ENCODE data around the gene PAF1. TPM values are rescaled to one million over a fixed set of nuclear protein-coding genes. Genes with fewer than 3 reads are reported as not detected.
"Not testable (repeated sequence)": the region's sequence is repeated elsewhere in the genome, so short reads cannot be mapped to it uniquely, and the experiment has no call there.

PAF1 gene
- total RNA-seq, 2 experiments from 2014 or later: 33.1 to 45.9 TPM

DNA sequence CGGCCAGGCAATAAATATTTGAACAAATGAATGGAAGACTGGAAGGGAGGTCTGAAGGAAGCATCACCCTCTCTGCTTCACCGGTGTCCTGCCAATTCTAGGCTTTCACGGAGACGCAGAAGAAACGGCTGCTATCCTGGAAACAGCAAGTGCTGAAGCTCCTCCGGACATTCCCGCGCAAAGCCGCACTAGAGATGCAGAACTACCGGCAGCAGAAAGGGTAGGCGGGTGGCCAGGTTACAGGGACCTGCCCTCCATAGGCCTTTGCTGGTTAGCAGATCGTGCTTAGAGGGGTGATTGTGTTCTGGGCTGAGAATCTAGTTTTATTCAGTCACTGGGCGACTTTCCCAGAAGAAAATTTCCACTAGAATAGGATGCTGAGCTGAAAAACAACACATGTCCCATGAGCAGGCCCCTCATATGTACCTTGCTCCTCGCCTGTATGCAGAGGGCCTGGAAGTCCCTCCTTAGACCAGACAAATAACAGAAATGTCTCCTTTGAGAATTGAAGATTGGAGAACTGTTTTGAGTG, 11.0 kb downstream of the PAF1 start:
- no peaks in the 10 kb centered on the region for H3K79me2 ChIP-seq (ENCODE audit: insufficient read depth, low read depth, low read length)
- no peaks in the 10 kb centered on the region for H3K9me2 ChIP-seq (ENCODE audit: insufficient read depth, low read length)
- no peak overlapping the region for H3K4me2 ChIP-seq (ENCODE audit: low read length)
- H3K9me3 ChIP-seq (ENCODE audit: low read length): no peaks in the 10 kb centered on the region
- H3K4me1 ChIP-seq (ENCODE audit: insufficient read depth, low read length, poor library complexity, severe bottlenecking): no peaks in the 10 kb centered on the region
- intact Hi-C loops (cut with micrococcal nuclease; ENCODE audit: unreplicated experiment): no loop called here
- H4K20me1 ChIP-seq (ENCODE audit: insufficient read depth, low read length): 0 out of 2 replicates have a peak, but pooled peaks cover 3% of the 10 kb centered on the region
- no peak for TF ChIP-seq EZH2phosphoT487 (IDR thresholded peaks at IDR 0.05; ENCODE audit: borderline replicate concordance, low read depth, low read length)
- TF ChIP-seq CTCF (conservative IDR thresholded peaks at IDR 0.05; ENCODE audit: low read length): no peak
- peaks cover 89% of the 10 kb centered on the region for H3K36me3 ChIP-seq (ENCODE audit: insufficient read depth, low read length)
- DNase-seq (ENCODE audit: low spot score): no peak
- no peak overlapping the region for H3K27ac ChIP-seq (ENCODE audit: low read depth, low read length, poor library complexity, severe bottlenecking)
- CTCF ChIA-PET (ENCODE audit: unreplicated experiment): no interaction called here
- no TSS peak for BruUV-seq (replicated peaks)
- POLR2A ChIA-PET: no interaction called here
- no peak overlapping the region for H2AFZ ChIP-seq (ENCODE audit: low read length)
- no peak overlapping the region for H3K4me3 ChIP-seq (ENCODE audit: low read depth, low read length, poor library complexity, severe bottlenecking)

DNA sequence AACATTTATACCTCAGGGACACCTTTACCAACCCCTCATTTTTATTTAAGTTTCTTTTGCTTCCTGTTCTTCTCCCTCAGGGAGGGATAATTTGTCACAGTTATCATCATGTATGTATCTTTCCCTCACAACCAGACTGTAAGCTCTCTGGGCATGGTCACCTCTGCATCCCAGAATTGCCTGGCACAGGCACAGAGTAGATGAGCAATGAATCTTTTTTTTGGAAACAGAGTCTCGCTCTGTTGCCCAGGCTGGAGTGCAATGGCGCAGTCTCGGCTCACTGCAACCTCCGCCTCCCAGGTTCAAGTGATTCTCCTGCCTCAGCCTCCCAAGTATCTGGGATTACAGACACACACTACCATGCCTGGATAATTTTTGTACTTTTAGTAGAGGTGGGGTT, 11.5 kb downstream of the PAF1 start:
- H3K4me3 ChIP-seq (ENCODE audit: low read depth, low read length, poor library complexity, severe bottlenecking); H3K27ac ChIP-seq (ENCODE audit: low read depth, low read length, poor library complexity, severe bottlenecking); DNase-seq (ENCODE audit: low spot score); intact Hi-C loops (cut with micrococcal nuclease; ENCODE audit: unreplicated experiment); H3K79me2 ChIP-seq (ENCODE audit: insufficient read depth, low read depth, low read length); BruUV-seq (replicated peaks); H3K9me3 ChIP-seq (ENCODE audit: low read length); H3K9me2 ChIP-seq (ENCODE audit: insufficient read depth, low read length); H3K4me1 ChIP-seq (ENCODE audit: insufficient read depth, low read length, poor library complexity, severe bottlenecking); H4K20me1 ChIP-seq (ENCODE audit: insufficient read depth, low read length); POLR2A ChIA-PET; H2AFZ ChIP-seq (ENCODE audit: low read length); CTCF ChIA-PET (ENCODE audit: unreplicated experiment); H3K4me2 ChIP-seq (ENCODE audit: low read length): not testable (repeated sequence)
- peaks cover 84% of the 10 kb centered on the region for H3K36me3 ChIP-seq (ENCODE audit: insufficient read depth, low read length)

DNA sequence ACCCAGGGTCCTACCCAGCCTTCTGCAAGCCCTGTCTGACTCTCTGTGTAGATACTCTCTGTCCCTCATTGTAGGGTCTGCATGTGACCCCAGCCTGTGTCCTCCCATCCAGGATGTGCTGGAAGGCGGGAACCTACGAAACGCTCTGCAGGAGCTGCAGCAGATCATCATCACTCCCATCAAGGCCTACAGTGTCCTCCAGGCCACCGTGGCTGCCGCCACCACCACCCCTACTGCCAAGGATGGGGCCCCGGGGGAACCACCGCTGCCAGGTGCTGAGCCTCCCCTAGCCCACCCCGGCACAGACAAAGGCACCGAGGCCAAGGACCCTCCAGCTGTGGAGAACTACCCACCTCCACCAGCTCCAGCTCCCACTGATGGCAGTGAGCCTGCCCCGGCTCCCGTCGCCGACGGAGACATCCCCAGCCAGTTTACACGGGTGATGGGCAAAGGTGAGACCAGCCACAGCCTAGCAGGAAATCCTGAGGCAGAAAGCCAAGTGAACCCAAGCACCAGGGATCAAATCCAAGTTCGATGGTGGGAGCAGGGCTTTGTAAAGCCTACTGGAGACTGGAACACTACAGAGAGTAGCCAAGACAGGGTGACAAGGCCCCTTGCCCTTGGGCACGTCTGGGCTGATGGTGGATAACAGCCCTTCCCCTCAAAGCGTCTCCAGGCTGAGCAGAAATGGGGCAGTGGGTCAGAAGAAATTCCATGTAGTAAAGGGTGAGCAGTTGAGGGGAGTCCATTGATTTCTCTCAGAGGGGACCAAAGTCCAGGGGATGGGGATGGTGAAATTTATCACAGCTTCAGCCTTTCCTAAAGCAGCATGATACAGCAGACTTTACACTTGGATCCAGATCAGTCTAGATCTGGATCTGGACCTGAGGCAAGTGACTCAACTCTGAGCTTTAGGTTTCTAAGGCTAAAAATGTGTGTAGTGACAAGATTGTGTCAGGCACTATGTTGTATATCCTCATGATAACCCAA, 13.2 kb downstream of the PAF1 start:
- no peak overlapping the region for H3K4me3 ChIP-seq (ENCODE audit: low read depth, low read length, poor library complexity, severe bottlenecking)
- H3K9me2 ChIP-seq (ENCODE audit: insufficient read depth, low read length): no peaks in the 10 kb centered on the region
- DNase-seq (ENCODE audit: low spot score): no peak
- no peak overlapping the region for H3K4me2 ChIP-seq (ENCODE audit: low read length)
- intact Hi-C loops (cut with micrococcal nuclease; ENCODE audit: unreplicated experiment): no loop called here
- no peaks in the 10 kb centered on the region for H3K79me2 ChIP-seq (ENCODE audit: insufficient read depth, low read depth, low read length)
- H4K20me1 ChIP-seq (ENCODE audit: insufficient read depth, low read length): no peaks in the 10 kb centered on the region
- CTCF ChIA-PET (ENCODE audit: unreplicated experiment): no interaction called here
- H3K9me3 ChIP-seq (ENCODE audit: low read length): no peaks in the 10 kb centered on the region
- H3K36me3 ChIP-seq (ENCODE audit: insufficient read depth, low read length): peaks cover 85% of the 10 kb centered on the region
- POLR2A ChIA-PET: no interaction called here
- TF ChIP-seq CTCF (conservative IDR thresholded peaks at IDR 0.05; ENCODE audit: low read length) (no peak), EZH2phosphoT487 (IDR thresholded peaks at IDR 0.05; ENCODE audit: borderline replicate concordance, low read depth, low read length) (no peak)
- H2AFZ ChIP-seq (ENCODE audit: low read length): no peak overlapping the region
- no peak overlapping the region for H3K27ac ChIP-seq (ENCODE audit: low read depth, low read length, poor library complexity, severe bottlenecking)
- BruUV-seq (replicated peaks): no TSS peak
- no peaks in the 10 kb centered on the region for H3K4me1 ChIP-seq (ENCODE audit: insufficient read depth, low read length, poor library complexity, severe bottlenecking)

All from OCI-LY7 (cell line).